Astrocyte (in vitro differentiated cells and primary cell): ENCODE measurements around the gene DNAH6. TPM values are rescaled to one million over a fixed set of nuclear protein-coding genes. Genes with fewer than 3 reads are reported as not detected.

ENCODE experiments used
- DNase-seq: peaks from one replicate; pipeline ENCODE4 v3.0.0-alpha.2; 2010; ENCODE audit warnings: low read depth
- FAIRE-seq: peaks from 2 replicates; lab custom pipeline; 2011; peaks lifted over from hg19 to GRCh38; lab: Jason Lieb, UNC
- H2AFZ ChIP-seq: 2 replicates; pipeline ENCODE4 v1.6.0; 2012; ENCODE audit warnings: low read depth, low read length, inconsistent platforms
- H3K27ac ChIP-seq: 2 replicates; pipeline ENCODE4 v1.5.1; 2011; ENCODE audit warnings: low read depth, low read length, inconsistent platforms
- H3K27me3 ChIP-seq: 2 replicates; pipeline ENCODE4 v1.6.0; 2011; ENCODE audit warnings: low read length, inconsistent platforms; ENCODE audit not compliant: insufficient read depth
- H3K36me3 ChIP-seq: 2 replicates; pipeline ENCODE4 v1.5.1; 2011; ENCODE audit warnings: low read length, inconsistent platforms; ENCODE audit not compliant: insufficient read depth
- H3K4me1 ChIP-seq: 2 replicates; pipeline ENCODE4 v1.5.1; 2011; ENCODE audit warnings: low read length, inconsistent platforms; ENCODE audit not compliant: insufficient read depth
- H3K4me2 ChIP-seq: 2 replicates; pipeline ENCODE4 v1.6.0; 2012; ENCODE audit warnings: low read length, inconsistent platforms
- H3K4me3 ChIP-seq: 2 replicates; pipeline ENCODE4 v1.5.1; 2011; ENCODE audit warnings: low read depth, mild to moderate bottlenecking, low read length, inconsistent platforms; ENCODE audit not compliant: insufficient read depth
- H3K79me2 ChIP-seq: 2 replicates; pipeline ENCODE4 v1.6.0; 2012; ENCODE audit warnings: mild to moderate bottlenecking, low read length, inconsistent platforms; ENCODE audit not compliant: insufficient read depth
- H3K9ac ChIP-seq: 2 replicates; pipeline ENCODE4 v1.6.0; 2012; ENCODE audit warnings: mild to moderate bottlenecking, low read length, inconsistent platforms
- H3K9me3 ChIP-seq: 2 replicates; pipeline ENCODE4 v1.5.1; 2012; ENCODE audit warnings: low read depth, mild to moderate bottlenecking, low read length, inconsistent platforms; ENCODE audit not compliant: insufficient read depth
- H4K20me1 ChIP-seq: 2 replicates; pipeline ENCODE4 v1.6.0; 2012; ENCODE audit warnings: low read length, inconsistent platforms; ENCODE audit not compliant: insufficient read depth
- H3K27ac Mint-ChIP-seq: one replicate; pipeline ENCODE4 v1.8.0; 2021; ENCODE audit warnings: mild to moderate bottlenecking, mixed read lengths; ENCODE audit not compliant: unreplicated experiment
- H3K27me3 Mint-ChIP-seq: one replicate; pipeline ENCODE4 v1.8.0; 2021; ENCODE audit warnings: low read depth, mixed read lengths; ENCODE audit not compliant: unreplicated experiment
- H3K36me3 Mint-ChIP-seq: one replicate; pipeline ENCODE4 v1.8.0; 2021; ENCODE audit warnings: low read depth, mixed read lengths; ENCODE audit not compliant: unreplicated experiment
- H3K4me1 Mint-ChIP-seq: one replicate; pipeline ENCODE4 v1.8.0; 2021; ENCODE audit warnings: low read depth, mixed read lengths; ENCODE audit not compliant: unreplicated experiment
- H3K4me3 Mint-ChIP-seq: one replicate; pipeline ENCODE4 v1.8.0; 2021; ENCODE audit warnings: mild to moderate bottlenecking, moderate library complexity, mixed read lengths; ENCODE audit not compliant: unreplicated experiment
- H3K9me3 Mint-ChIP-seq: one replicate; pipeline ENCODE4 v1.8.0; 2021; ENCODE audit warnings: mild to moderate bottlenecking, mixed read lengths; ENCODE audit not compliant: unreplicated experiment
- CTCF ChIP-seq: IDR thresholded peaks from 2 replicates; pipeline ENCODE4 v1.5.1; 2011; ENCODE audit warnings: low read depth, mild to moderate bottlenecking, inconsistent platforms, low read length, moderate library complexity; ENCODE audit not compliant: insufficient read depth
- EZH2 ChIP-seq: IDR thresholded peaks from 2 replicates; pipeline ENCODE4 v1.6.1; 2012; ENCODE audit warnings: mild to moderate bottlenecking, low read length, inconsistent platforms; ENCODE audit not compliant: insufficient read depth
- total RNA-seq: library from RNA; stranded (reverse); gene quantifications from 2 replicates; pipeline ENCODE4 v1.2.1, GENCODE V29; 2021

Gene DNAH6
- total RNA-seq, 1 donor from 2014 or later = 0.20 TPM

- H3K79me2 ChIP-seq = no peaks in the 10 kb centered on the region
- H3K36me3 ChIP-seq = no peaks in the 10 kb centered on the region
- no peak overlapping the region for H3K27ac ChIP-seq
- Mint-ChIP-seq H3K9me3 (peaks cover 9% of the 10 kb centered on the region), H3K27ac (no peak overlapping the region), H3K4me3 (no peak overlapping the region), H3K36me3 (peaks cover 3% of the 10 kb centered on the region), H3K27me3 (no peaks in the 10 kb centered on the region), H3K4me1 (peaks cover 30% of the 10 kb centered on the region)
- no peak overlapping the region for H3K4me2 ChIP-seq
- no peaks in the 10 kb centered on the region for H4K20me1 ChIP-seq
- H3K9me3 ChIP-seq = no peaks in the 10 kb centered on the region
- H3K27me3 ChIP-seq = no peaks in the 10 kb centered on the region
- no peak for DNase-seq
- no peak overlapping the region for H3K4me3 ChIP-seq
- no peak overlapping the region for H2AFZ ChIP-seq
- peaks cover 6% of the 10 kb centered on the region for H3K4me1 ChIP-seq
- TF ChIP-seq EZH2 (no peak), CTCF (no peak)
- FAIRE-seq = no peak
- H3K9ac ChIP-seq = no peak overlapping the region
These were observed 33.0 kb upstream of the DNAH6 start for GRCh38 chr2:84483320-84483719.

GRCh38 chr2:84486441-84487115 is 29.7 kb upstream of the DNAH6 start:
- no peaks in the 10 kb centered on the region for H4K20me1 ChIP-seq
- no peaks in the 10 kb centered on the region for H3K36me3 Mint-ChIP-seq
- peaks cover 3% of the 10 kb centered on the region for H3K4me1 ChIP-seq
- TF ChIP-seq EZH2 (no peak), CTCF (no peak)
- H3K4me1 Mint-ChIP-seq = peaks cover 26% of the 10 kb centered on the region
- H3K27me3 Mint-ChIP-seq = no peaks in the 10 kb centered on the region
- FAIRE-seq (no peak), DNase-seq (peak; percentile 40)
- H3K9ac ChIP-seq = no peak overlapping the region
- no peak overlapping the region for H3K4me2 ChIP-seq
- no peak overlapping the region for H3K4me3 Mint-ChIP-seq
- no peaks in the 10 kb centered on the region for H3K27me3 ChIP-seq
- H3K79me2 ChIP-seq = no peaks in the 10 kb centered on the region
- no peaks in the 10 kb centered on the region for H3K36me3 ChIP-seq
- no peaks in the 10 kb centered on the region for H3K9me3 ChIP-seq
- no peak overlapping the region for H2AFZ ChIP-seq
- H3K9me3 Mint-ChIP-seq = peaks cover 2% of the 10 kb centered on the region
- H3K27ac Mint-ChIP-seq = no peak overlapping the region
- H3K4me3 ChIP-seq = no peak overlapping the region
- no peak overlapping the region for H3K27ac ChIP-seq

GRCh38 chr2:84487298-84487996 is 28.9 kb upstream of the DNAH6 start:
- no peaks in the 10 kb centered on the region for H3K36me3 Mint-ChIP-seq
- H3K27me3 ChIP-seq = no peaks in the 10 kb centered on the region
- no peak overlapping the region for H3K27ac Mint-ChIP-seq
- no peak overlapping the region for H3K9ac ChIP-seq
- no peaks in the 10 kb centered on the region for H3K9me3 Mint-ChIP-seq
- peak; percentile 88 for FAIRE-seq
- no peaks in the 10 kb centered on the region for H3K36me3 ChIP-seq
- H3K4me1 ChIP-seq = no peaks in the 10 kb centered on the region
- H3K79me2 ChIP-seq = no peaks in the 10 kb centered on the region
- no peak overlapping the region for H3K4me3 Mint-ChIP-seq
- peak overlapping the region; percentile 15 for H2AFZ ChIP-seq
- TF ChIP-seq EZH2 = no peak
- no peak for TF ChIP-seq CTCF
- DNase-seq = peak; percentile 92
- no peaks in the 10 kb centered on the region for H3K27me3 Mint-ChIP-seq
- no peaks in the 10 kb centered on the region for H4K20me1 ChIP-seq
- H3K4me3 ChIP-seq = no peak overlapping the region
- H3K27ac ChIP-seq = no peak overlapping the region
- no peak overlapping the region for H3K4me2 ChIP-seq
- H3K9me3 ChIP-seq = no peaks in the 10 kb centered on the region
- H3K4me1 Mint-ChIP-seq = peaks cover 18% of the 10 kb centered on the region
